GM18870 (cell line): Measurements from ENCODE around the gene SHISA9.
"Not testable (repeated sequence)": the region's sequence is repeated elsewhere in the genome, so short reads cannot be mapped to it uniquely, and the experiment has no call there.

Experiments
- ATAC-seq: cut with Tn5 transposase; IDR thresholded peaks from one replicate; pipeline ENCODE4 v1.9.1; 2021; ENCODE audit warnings: moderate library complexity; ENCODE audit not compliant: unreplicated experiment

SHISA9 gene

GRCh38 chr16:12901597-12902461, at the start of gene SHISA9:
Gene SHISA9 (plus strand): TSS chr16:12901598.
- no peak for ATAC-seq

GRCh38 chr16:12853972-12854371, 47.4 kb upstream of the SHISA9 start:
- no peak for ATAC-seq

- ATAC-seq: not testable (repeated sequence)
Observed at GRCh38 chr16:12857435-12857834, 44.0 kb upstream of the SHISA9 start.

GRCh38 chr16:12862327-12862726, 39.1 kb upstream of the SHISA9 start:
- ATAC-seq: no peak

GRCh38 chr16:12862941-12863340, 38.5 kb upstream of the SHISA9 start:
- no peak for ATAC-seq

GRCh38 chr16:12866981-12867551, 34.3 kb upstream of the SHISA9 start:
- no peak for ATAC-seq

- ATAC-seq: no peak
Observed at GRCh38 chr16:12868169-12868568, 33.2 kb upstream of the SHISA9 start.

- no peak for ATAC-seq
Observed at GRCh38 chr16:12868788-12869187, 32.6 kb upstream of the SHISA9 start.

GRCh38 chr16:12869698-12870427, 31.5 kb upstream of the SHISA9 start:
- no peak for ATAC-seq

- no peak for ATAC-seq
Observed at GRCh38 chr16:12871784-12872183, 29.6 kb upstream of the SHISA9 start.

- no peak for ATAC-seq
Observed at GRCh38 chr16:12874186-12874585, 27.2 kb upstream of the SHISA9 start.

- ATAC-seq: no peak
Observed at GRCh38 chr16:12876778-12877177, 24.6 kb upstream of the SHISA9 start.

GRCh38 chr16:12878973-12879372, 22.4 kb upstream of the SHISA9 start:
- ATAC-seq: no peak

- no peak for ATAC-seq
Observed at GRCh38 chr16:12879812-12880211, 21.6 kb upstream of the SHISA9 start.

- ATAC-seq: no peak
Observed at GRCh38 chr16:12881182-12881581, 20.2 kb upstream of the SHISA9 start.

GRCh38 chr16:12881740-12882139, 19.7 kb upstream of the SHISA9 start:
- ATAC-seq: no peak

- ATAC-seq: no peak
Observed at GRCh38 chr16:12885742-12886141, 15.7 kb upstream of the SHISA9 start.

GRCh38 chr16:12891836-12892235, 9.6 kb upstream of the SHISA9 start:
- ATAC-seq: no peak

- no peak for ATAC-seq
Observed at GRCh38 chr16:12893050-12893750, 8.2 kb upstream of the SHISA9 start.

- no peak for ATAC-seq
Observed at GRCh38 chr16:12896562-12896961, 4.8 kb upstream of the SHISA9 start.

GRCh38 chr16:12898551-12898950, 2.8 kb upstream of the SHISA9 start:
- ATAC-seq: no peak
